ENCODE measurements around the gene KRT71. TPM values are rescaled to one million over a fixed set of nuclear protein-coding genes. Genes with fewer than 3 reads are reported as not detected.

Gene KRT71
- total RNA-seq, 2 experiments from 2014 or later: not detected

GRCh38 chr12:52496054-52496453, 56.9 kb downstream of the KRT71 start:
- CTCF ChIA-PET: no interaction called here
- H3K27me3 Mint-ChIP-seq: peaks cover 31% of the 10 kb centered on the region
- ATAC-seq (ENCODE audit: poor library complexity): no peak

DNA sequence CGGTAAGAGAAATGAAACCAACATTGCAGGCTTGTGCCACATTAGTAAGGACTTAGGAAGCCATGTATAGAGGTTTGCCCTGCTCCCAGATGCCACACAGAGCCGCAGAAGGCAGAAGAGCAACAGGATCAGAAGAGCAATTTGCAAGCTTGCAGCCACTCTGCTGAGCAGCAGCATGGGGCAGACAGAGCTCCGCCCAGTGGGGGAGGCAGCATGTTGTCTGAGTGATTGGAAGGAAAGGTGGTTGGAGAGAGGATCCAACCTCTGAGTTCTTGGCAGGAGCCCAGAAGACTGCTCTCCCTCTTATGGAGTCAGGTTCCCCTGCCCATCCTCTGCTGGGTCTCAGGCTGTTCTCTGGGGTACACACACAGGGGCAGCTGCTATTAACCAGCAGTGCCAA, 57.6 kb downstream of the KRT71 start:
- DNase-seq (no peak), ATAC-seq (ENCODE audit: poor library complexity) (no peak)
- Mint-ChIP-seq H3K4me1 (ENCODE audit: low read depth) (no peaks in the 10 kb centered on the region), H3K4me3 (no peak overlapping the region), H3K9me3 (no peaks in the 10 kb centered on the region), H3K36me3 (ENCODE audit: low read depth) (no peaks in the 10 kb centered on the region), H3K27me3 (peaks cover 33% of the 10 kb centered on the region), H3K27ac (no peak overlapping the region)
- intact Hi-C loops (cut with DNase I, micrococcal nuclease): no loop called here
- POLR2A ChIA-PET: no interaction called here
- TF ChIP-seq, protein P1, sequence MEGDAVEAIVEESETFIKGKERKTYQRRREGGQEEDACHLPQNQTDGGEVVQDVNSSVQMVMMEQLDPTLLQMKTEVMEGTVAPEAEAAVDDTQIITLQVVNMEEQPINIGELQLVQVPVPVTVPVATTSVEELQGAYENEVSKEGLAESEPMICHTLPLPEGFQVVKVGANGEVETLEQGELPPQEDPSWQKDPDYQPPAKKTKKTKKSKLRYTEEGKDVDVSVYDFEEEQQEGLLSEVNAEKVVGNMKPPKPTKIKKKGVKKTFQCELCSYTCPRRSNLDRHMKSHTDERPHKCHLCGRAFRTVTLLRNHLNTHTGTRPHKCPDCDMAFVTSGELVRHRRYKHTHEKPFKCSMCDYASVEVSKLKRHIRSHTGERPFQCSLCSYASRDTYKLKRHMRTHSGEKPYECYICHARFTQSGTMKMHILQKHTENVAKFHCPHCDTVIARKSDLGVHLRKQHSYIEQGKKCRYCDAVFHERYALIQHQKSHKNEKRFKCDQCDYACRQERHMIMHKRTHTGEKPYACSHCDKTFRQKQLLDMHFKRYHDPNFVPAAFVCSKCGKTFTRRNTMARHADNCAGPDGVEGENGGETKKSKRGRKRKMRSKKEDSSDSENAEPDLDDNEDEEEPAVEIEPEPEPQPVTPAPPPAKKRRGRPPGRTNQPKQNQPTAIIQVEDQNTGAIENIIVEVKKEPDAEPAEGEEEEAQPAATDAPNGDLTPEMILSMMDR (IDR thresholded peaks at IDR 0.05): no peak
- H3K27me3 ChIP-seq (ENCODE audit: control insufficient read depth in 1 of 2, insufficient read depth in 2 of 2, low read length in 2 of 2): peaks cover 0 to 8% of the 10 kb centered on the region in 2 experiments
- no peaks in the 10 kb centered on the region for H3K9me3 ChIP-seq (ENCODE audit: control insufficient read depth in 1 of 2, insufficient read depth in 1 of 2, low read length in 2 of 2)
- H3K4me1 ChIP-seq (ENCODE audit: insufficient read depth, low read length): no peaks in the 10 kb centered on the region
- H3K27ac ChIP-seq (ENCODE audit: low read depth in 1 of 2, low read length in 2 of 2): no peak overlapping the region
- no peak overlapping the region for H3K4me3 ChIP-seq (ENCODE audit: low read length)
- no peaks in the 10 kb centered on the region for H3K36me3 ChIP-seq (ENCODE audit: insufficient read depth, low read length)
- CTCF ChIA-PET: no interaction called here

More at GRCh38 chr12:52496054-52496453, 56.9 kb downstream of the KRT71 start:
- Mint-ChIP-seq H3K36me3 (ENCODE audit: low read depth) (no peaks in the 10 kb centered on the region), H3K27ac (no peak overlapping the region), H3K4me1 (ENCODE audit: low read depth) (no peaks in the 10 kb centered on the region), H3K4me3 (no peak overlapping the region), H3K9me3 (no peaks in the 10 kb centered on the region)
- TF ChIP-seq, protein P1 (IDR thresholded peaks at IDR 0.05): no peak
- peaks cover 0 to 8% of the 10 kb centered on the region in 2 experiments for H3K27me3 ChIP-seq (ENCODE audit: control insufficient read depth in 1 of 2, insufficient read depth in 2 of 2, low read length in 2 of 2)
- no peaks in the 10 kb centered on the region for H3K4me1 ChIP-seq (ENCODE audit: insufficient read depth, low read length)
- intact Hi-C loops (cut with DNase I, micrococcal nuclease): no loop called here
- H3K36me3 ChIP-seq (ENCODE audit: insufficient read depth, low read length): no peaks in the 10 kb centered on the region
- H3K9me3 ChIP-seq (ENCODE audit: control insufficient read depth in 1 of 2, insufficient read depth in 1 of 2, low read length in 2 of 2): no peaks in the 10 kb centered on the region
- no peak overlapping the region for H3K4me3 ChIP-seq (ENCODE audit: low read length)
- POLR2A ChIA-PET: no interaction called here
- H3K27ac ChIP-seq (ENCODE audit: low read depth in 1 of 2, low read length in 2 of 2): no peak overlapping the region
- no peak for DNase-seq

GRCh38 chr12:52494518-52494917, 58.4 kb downstream of the KRT71 start:
- H3K4me3 Mint-ChIP-seq: no peak overlapping the region
- H3K4me3 ChIP-seq (ENCODE audit: low read length): no peak overlapping the region
- H3K27ac ChIP-seq (ENCODE audit: low read depth in 1 of 2, low read length in 2 of 2): no peak overlapping the region
- peaks cover 0 to 8% of the 10 kb centered on the region in 2 experiments for H3K27me3 ChIP-seq (ENCODE audit: control insufficient read depth in 1 of 2, insufficient read depth in 2 of 2, low read length in 2 of 2)
- ATAC-seq (ENCODE audit: poor library complexity) (no peak), DNase-seq (no peak)
- H3K36me3 Mint-ChIP-seq (ENCODE audit: low read depth): no peaks in the 10 kb centered on the region
- no peak overlapping the region for H3K27ac Mint-ChIP-seq
- no peaks in the 10 kb centered on the region for H3K9me3 Mint-ChIP-seq
- intact Hi-C loops (cut with DNase I, micrococcal nuclease): no loop called here
- POLR2A ChIA-PET: no interaction called here
- H3K9me3 ChIP-seq (ENCODE audit: control insufficient read depth in 1 of 2, insufficient read depth in 1 of 2, low read length in 2 of 2): no peaks in the 10 kb centered on the region
- peaks cover 39% of the 10 kb centered on the region for H3K27me3 Mint-ChIP-seq
- H3K4me1 ChIP-seq (ENCODE audit: insufficient read depth, low read length): no peaks in the 10 kb centered on the region
- H3K36me3 ChIP-seq (ENCODE audit: insufficient read depth, low read length): no peaks in the 10 kb centered on the region
- CTCF ChIA-PET: no interaction called here
- TF ChIP-seq, protein P1 (IDR thresholded peaks at IDR 0.05): no peak
- H3K4me1 Mint-ChIP-seq (ENCODE audit: low read depth): no peaks in the 10 kb centered on the region

All from CD4-positive, alpha-beta T cell (primary cell).